CD4-positive, alpha-beta T cell treated with Interferon alpha-2 for 1 hour (primary cell): ENCODE measurements around the gene NTSR1.

ENCODE experiments used
- DNase-seq, 2 donors: peaks; one replicate each; pipeline ENCODE4 v3.0.0-alpha.2; 2020 to 2022

Gene NTSR1

GRCh38 chr20:62772990-62773844, 64.6 kb downstream of the NTSR1 start:
- DNase-seq = no peak

GRCh38 chr20:62773845-62774714, 65.4 kb downstream of the NTSR1 start:
- DNase-seq = no peak

GRCh38 chr20:62774762-62775161, 66.1 kb downstream of the NTSR1 start:
- no peak for DNase-seq

GRCh38 chr20:62775206-62775605, 66.6 kb downstream of the NTSR1 start:
- DNase-seq = no peak

- no peak for DNase-seq
Measured at GRCh38 chr20:62776035-62776691, 67.5 kb downstream of the NTSR1 start.

GRCh38 chr20:62776692-62777527, 68.3 kb downstream of the NTSR1 start:
- DNase-seq = peak; percentile 71 to 81

GRCh38 chr20:62777528-62777830, 68.8 kb downstream of the NTSR1 start:
- no peak for DNase-seq

GRCh38 chr20:62778058-62778457, 69.4 kb downstream of the NTSR1 start:
- DNase-seq = no peak

- no peak for DNase-seq
Measured at GRCh38 chr20:62778601-62779416, 70.2 kb downstream of the NTSR1 start.

GRCh38 chr20:62779417-62779685, 70.7 kb downstream of the NTSR1 start:
- no peak for DNase-seq

- no peak for DNase-seq
Measured at GRCh38 chr20:62780204-62780603, 71.6 kb downstream of the NTSR1 start.

- no peak for DNase-seq
Measured at GRCh38 chr20:62780696-62781095, 72.1 kb downstream of the NTSR1 start.

GRCh38 chr20:62782149-62782892, 73.7 kb downstream of the NTSR1 start:
- DNase-seq = no peak

- no peak for DNase-seq
Measured at GRCh38 chr20:62782893-62783278, 74.2 kb downstream of the NTSR1 start.

GRCh38 chr20:62784497-62784896, 75.9 kb downstream of the NTSR1 start:
- no peak for DNase-seq

- no peak for DNase-seq
Measured at GRCh38 chr20:62785393-62785792, 76.8 kb downstream of the NTSR1 start.

- DNase-seq = no peak
Measured at GRCh38 chr20:62786157-62786556, 77.5 kb downstream of the NTSR1 start.

GRCh38 chr20:62787321-62787720, 78.7 kb downstream of the NTSR1 start:
- peak in 1 of 2 donors; percentile 43 for DNase-seq

- no peak for DNase-seq
Measured at GRCh38 chr20:62787866-62788265, 79.2 kb downstream of the NTSR1 start.

GRCh38 chr20:62788607-62789006, 80.0 kb downstream of the NTSR1 start:
- no peak for DNase-seq

- DNase-seq = no peak
Measured at GRCh38 chr20:62790075-62790474, 81.4 kb downstream of the NTSR1 start.
